HepG2 (cell line): ENCODE data around the gene MINDY1. TPM values are rescaled to one million over a fixed set of nuclear protein-coding genes. Genes with fewer than 3 reads are reported as not detected.

Source experiments
- EP300 ChIP-seq, 3 experiments: sonication (generic) in 1 of 3; formaldehyde crosslinking in 1 of 3; IDR thresholded peaks; 2 replicates each; pipeline versions ENCODE4 v1.5.1 to v1.6.1; 2011 to 2020; ENCODE audit warnings: low read depth in 2 of 3, low read length in 2 of 3, borderline replicate concordance in 1 of 3, improper control_type of control experiment in 1 of 3, mild to moderate bottlenecking in 1 of 3, missing genetic modification reagents in 1 of 3, moderate library complexity in 1 of 3
- HNF4G ChIP-seq, 2 experiments: sonication (generic) in 1 of 2; formaldehyde crosslinking in 1 of 2; IDR thresholded peaks; 2 replicates each; pipeline versions ENCODE4 v1.4.0 to v1.6.1; 2011 to 2020; ENCODE audit warnings: borderline replicate concordance in 2 of 2, low read depth in 2 of 2, mild to moderate bottlenecking in 2 of 2, low read length in 1 of 2, missing genetic modification reagents in 1 of 2, moderate library complexity in 1 of 2
- KLF9 ChIP-seq: IDR thresholded peaks from 2 replicates; pipeline ENCODE4 v1.6.1; 2016; ENCODE audit warnings: low read depth
- NKX3-1 ChIP-seq: sonication (generic); formaldehyde crosslinking; IDR thresholded peaks from 2 replicates; pipeline ENCODE4 v1.5.0; 2020; ENCODE audit warnings: missing genetic modification reagents
- RBAK ChIP-seq: sonication (generic); formaldehyde crosslinking; IDR thresholded peaks from 2 replicates; pipeline ENCODE4 v1.5.1; 2020; ENCODE audit warnings: mild to moderate bottlenecking, missing genetic modification reagents
- RFX5 ChIP-seq: IDR thresholded peaks from 2 replicates; pipeline ENCODE4 v1.6.1; 2011; ENCODE audit warnings: low read depth, low read length, improper control_type of control experiment
- ZMAT3 ChIP-seq: sonication (generic); formaldehyde crosslinking; conservative IDR thresholded peaks from 2 replicates; pipeline ENCODE4 v1.7.0; 2021; ENCODE audit warnings: missing genetic modification reagents
- ZNF329 ChIP-seq: sonication (generic); formaldehyde crosslinking; IDR thresholded peaks from 2 replicates; pipeline ENCODE4 v1.9.0; 2021; ENCODE audit warnings: low read depth, mild to moderate bottlenecking, missing genetic modification reagents
- ZNF33A ChIP-seq: sonication (generic); formaldehyde crosslinking; IDR thresholded peaks from 2 replicates; pipeline ENCODE4 v1.5.1; 2020; ENCODE audit warnings: missing genetic modification reagents, mild to moderate bottlenecking, moderate library complexity, borderline replicate concordance
- ZNF468 ChIP-seq: sonication (generic); formaldehyde crosslinking; IDR thresholded peaks from 2 replicates; pipeline ENCODE4 v1.8.0; 2022; ENCODE audit warnings: mild to moderate bottlenecking, moderate library complexity, missing genetic modification reagents
- ZNF749 ChIP-seq: sonication (generic); formaldehyde crosslinking; IDR thresholded peaks from 2 replicates; pipeline ENCODE4 v1.8.0; 2022; ENCODE audit warnings: mild to moderate bottlenecking, missing genetic modification reagents, moderate library complexity, borderline replicate concordance
- polyA plus RNA-seq, 8 experiments: library from polyadenylated mRNA; depleted of rRNA in 3 of 8; stranded (reverse) in 7 of 8; unstranded in 1 of 8; fragments of >200 nt; fragmentation: Illumina TruSeq in 4 of 8; extraction: Trizol in 4 of 8; gene quantifications; 2 replicates each; pipeline versions ENCODE4 v1.2.1 to v1.2.3, GENCODE V29; 2011 to 2016; ENCODE audit warnings: low read depth in 4 of 8, missing spikeins in 1 of 8, mixed read lengths in 1 of 8; ENCODE audit not compliant: insufficient read depth in 1 of 8
- total RNA-seq, 5 experiments: library from RNA; depleted of rRNA; stranded (reverse); fragments of >200 nt; fragmentation: Illumina TruSeq; extraction: Trizol; gene quantifications; 2 replicates each; pipeline ENCODE4 v1.2.3, GENCODE V29; 2016; ENCODE audit warnings: low read depth in 1 of 5
- TF ChIP-seq, protein P1 (sequence below): IDR thresholded peaks from 2 replicates; pipeline ENCODE4 v1.6.1; 2016; ENCODE audit warnings: missing compliant biosample characterization, missing genetic modification reagents, borderline replicate concordance
- TF ChIP-seq, protein P2 (sequence below): sonication (generic); formaldehyde crosslinking; IDR thresholded peaks from 2 replicates; pipeline ENCODE4 v1.4.0; 2020; ENCODE audit warnings: mild to moderate bottlenecking, missing genetic modification reagents
- TF ChIP-seq, protein P3 (sequence below): IDR thresholded peaks from 2 replicates; pipeline ENCODE4 v1.6.1; 2016; ENCODE audit warnings: low read depth
- TF ChIP-seq, protein P4 (sequence below): sonication (generic); formaldehyde crosslinking; IDR thresholded peaks from 2 replicates; pipeline ENCODE4 v1.8.0; 2022; ENCODE audit warnings: mild to moderate bottlenecking, missing genetic modification reagents, moderate library complexity
- TF ChIP-seq, protein P5 (sequence below), 2 experiments: sonication (generic) in 1 of 2; formaldehyde crosslinking in 1 of 2; IDR thresholded peaks; 2 replicates each; pipeline versions ENCODE4 v1.4.0 to v1.6.1; 2016 to 2020; ENCODE audit warnings: borderline replicate concordance in 1 of 2, low read depth in 1 of 2, mild to moderate bottlenecking in 1 of 2, missing genetic modification reagents in 1 of 2
- TF ChIP-seq, protein P6 (sequence below): sonication (generic); formaldehyde crosslinking; IDR thresholded peaks from 2 replicates; pipeline ENCODE4 v1.5.0; 2020; ENCODE audit warnings: missing genetic modification reagents

The MINDY1 gene
- total and polyA plus RNA-seq, 2 of the 13 experiments (the other 11 are each of a cell fraction or from before 2014, with no cell fraction given) = 11.1 to 15.0 TPM

DNA sequence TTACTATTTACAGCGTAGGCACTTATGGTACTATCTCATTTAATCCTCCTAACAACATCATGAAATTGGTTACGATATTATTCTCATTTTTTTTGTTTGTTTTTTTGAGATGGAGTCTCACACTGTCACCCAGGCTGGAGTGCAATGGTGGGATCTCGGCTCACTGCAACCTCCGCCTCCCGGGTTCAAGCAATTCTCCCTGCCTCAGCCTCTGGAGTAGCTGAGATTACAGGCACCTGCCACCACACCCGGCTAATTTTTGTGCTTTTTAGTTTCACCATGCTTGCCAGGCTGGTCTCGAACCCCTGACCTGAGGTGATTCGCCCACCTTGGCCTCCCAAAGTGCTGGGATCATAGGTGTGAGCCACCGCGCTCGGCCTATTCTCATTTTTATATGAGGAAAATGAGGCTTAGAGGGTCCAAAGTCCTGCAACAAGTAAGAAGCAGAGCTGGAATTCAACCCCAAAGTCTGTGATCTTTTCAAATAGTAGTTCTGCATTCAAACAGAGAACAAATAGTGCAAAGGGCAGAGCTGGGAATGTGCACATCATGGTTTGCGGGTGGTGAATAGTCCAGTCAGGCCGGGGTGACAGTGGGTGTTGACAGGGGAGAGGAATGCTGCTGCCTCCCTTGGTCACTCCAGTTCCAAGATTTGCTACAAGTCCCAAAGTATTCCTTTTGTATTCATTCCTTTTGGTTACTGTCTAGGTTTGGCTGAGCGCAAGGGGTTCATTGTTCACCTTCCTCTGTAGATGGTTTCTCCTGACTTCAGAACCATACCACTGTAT, 6.2 kb upstream of the MINDY1 start (continued):
- TF ChIP-seq NKX3-1 (CRISPR knock-in tag) (no peak), ZMAT3 (CRISPR knock-in tag) (no peak), HNF4G (IDR thresholded peaks at IDR 0.05; ENCODE audit: borderline replicate concordance, low read depth, low read length) (peak; percentile 98), HNF4G (CRISPR knock-in tag; IDR thresholded peaks at IDR 0.05; ENCODE audit: borderline replicate concordance, low read depth) (peak; percentile 93), ZNF749 (CRISPR knock-in tag) (no peak), KLF9 (CRISPR knock-in tag) (no peak), ZNF33A (peak; percentile 7; the same call in 1 of the 2 replicates), RFX5 (no peak; the same call in 1 of the 2 replicates), ZNF329 (CRISPR knock-in tag) (no peak), RBAK (CRISPR knock-in tag) (no peak), EP300 (IDR thresholded peaks at IDR 0.05; ENCODE audit: low read depth in 2 of 2, low read length in 2 of 2) (peak; percentile 66 to 87; a peak in 3 of 4 replicates), EP300 (CRISPR knock-in tag; IDR thresholded peaks at IDR 0.05; ENCODE audit: borderline replicate concordance) (peak; percentile 68; the same call in 1 of the 2 replicates), ZNF468 (no peak)
- TF ChIP-seq, protein P1, sequence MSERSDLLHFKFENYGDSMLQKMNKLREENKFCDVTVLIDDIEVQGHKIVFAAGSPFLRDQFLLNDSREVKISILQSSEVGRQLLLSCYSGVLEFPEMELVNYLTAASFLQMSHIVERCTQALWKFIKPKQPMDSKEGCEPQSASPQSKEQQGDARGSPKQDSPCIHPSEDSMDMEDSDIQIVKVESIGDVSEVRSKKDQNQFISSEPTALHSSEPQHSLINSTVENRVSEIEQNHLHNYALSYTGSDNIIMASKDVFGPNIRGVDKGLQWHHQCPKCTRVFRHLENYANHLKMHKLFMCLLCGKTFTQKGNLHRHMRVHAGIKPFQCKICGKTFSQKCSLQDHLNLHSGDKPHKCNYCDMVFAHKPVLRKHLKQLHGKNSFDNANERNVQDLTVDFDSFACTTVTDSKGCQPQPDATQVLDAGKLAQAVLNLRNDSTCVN = no peak; the same call in 1 of the 2 replicates
- TF ChIP-seq, protein P2, sequence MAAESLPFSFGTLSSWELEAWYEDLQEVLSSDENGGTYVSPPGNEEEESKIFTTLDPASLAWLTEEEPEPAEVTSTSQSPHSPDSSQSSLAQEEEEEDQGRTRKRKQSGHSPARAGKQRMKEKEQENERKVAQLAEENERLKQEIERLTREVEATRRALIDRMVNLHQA (CRISPR knock-in tag) = no peak
- TF ChIP-seq, protein P3, sequence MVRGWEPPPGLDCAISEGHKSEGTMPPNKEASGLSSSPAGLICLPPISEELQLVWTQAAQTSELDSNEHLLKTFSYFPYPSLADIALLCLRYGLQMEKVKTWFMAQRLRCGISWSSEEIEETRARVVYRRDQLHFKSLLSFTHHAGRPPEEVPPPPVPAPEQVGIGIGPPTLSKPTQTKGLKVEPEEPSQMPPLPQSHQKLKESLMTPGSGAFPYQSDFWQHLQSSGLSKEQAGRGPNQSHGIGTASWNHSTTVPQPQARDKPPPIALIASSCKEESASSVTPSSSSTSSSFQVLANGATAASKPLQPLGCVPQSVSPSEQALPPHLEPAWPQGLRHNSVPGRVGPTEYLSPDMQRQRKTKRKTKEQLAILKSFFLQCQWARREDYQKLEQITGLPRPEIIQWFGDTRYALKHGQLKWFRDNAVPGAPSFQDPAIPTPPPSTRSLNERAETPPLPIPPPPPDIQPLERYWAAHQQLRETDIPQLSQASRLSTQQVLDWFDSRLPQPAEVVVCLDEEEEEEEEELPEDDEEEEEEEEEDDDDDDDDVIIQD (CRISPR knock-in tag) = no peak; the same call in 1 of the 2 replicates
- TF ChIP-seq, protein P4, sequence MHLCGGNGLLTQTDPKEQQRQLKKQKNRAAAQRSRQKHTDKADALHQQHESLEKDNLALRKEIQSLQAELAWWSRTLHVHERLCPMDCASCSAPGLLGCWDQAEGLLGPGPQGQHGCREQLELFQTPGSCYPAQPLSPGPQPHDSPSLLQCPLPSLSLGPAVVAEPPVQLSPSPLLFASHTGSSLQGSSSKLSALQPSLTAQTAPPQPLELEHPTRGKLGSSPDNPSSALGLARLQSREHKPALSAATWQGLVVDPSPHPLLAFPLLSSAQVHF (CRISPR knock-in tag) = no peak
- TF ChIP-seq, protein P5, sequence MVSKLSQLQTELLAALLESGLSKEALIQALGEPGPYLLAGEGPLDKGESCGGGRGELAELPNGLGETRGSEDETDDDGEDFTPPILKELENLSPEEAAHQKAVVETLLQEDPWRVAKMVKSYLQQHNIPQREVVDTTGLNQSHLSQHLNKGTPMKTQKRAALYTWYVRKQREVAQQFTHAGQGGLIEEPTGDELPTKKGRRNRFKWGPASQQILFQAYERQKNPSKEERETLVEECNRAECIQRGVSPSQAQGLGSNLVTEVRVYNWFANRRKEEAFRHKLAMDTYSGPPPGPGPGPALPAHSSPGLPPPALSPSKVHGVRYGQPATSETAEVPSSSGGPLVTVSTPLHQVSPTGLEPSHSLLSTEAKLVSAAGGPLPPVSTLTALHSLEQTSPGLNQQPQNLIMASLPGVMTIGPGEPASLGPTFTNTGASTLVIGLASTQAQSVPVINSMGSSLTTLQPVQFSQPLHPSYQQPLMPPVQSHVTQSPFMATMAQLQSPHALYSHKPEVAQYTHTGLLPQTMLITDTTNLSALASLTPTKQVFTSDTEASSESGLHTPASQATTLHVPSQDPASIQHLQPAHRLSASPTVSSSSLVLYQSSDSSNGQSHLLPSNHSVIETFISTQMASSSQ (IDR thresholded peaks at IDR 0.05; ENCODE audit: low read depth) = 0 out of 2 replicates have a peak, but pooled peaks have one; percentile 19
- TF ChIP-seq, protein P5 (CRISPR knock-in tag; IDR thresholded peaks at IDR 0.05; ENCODE audit: borderline replicate concordance) = peak; percentile 64; the same call in 1 of the 2 replicates
- TF ChIP-seq, protein P6, sequence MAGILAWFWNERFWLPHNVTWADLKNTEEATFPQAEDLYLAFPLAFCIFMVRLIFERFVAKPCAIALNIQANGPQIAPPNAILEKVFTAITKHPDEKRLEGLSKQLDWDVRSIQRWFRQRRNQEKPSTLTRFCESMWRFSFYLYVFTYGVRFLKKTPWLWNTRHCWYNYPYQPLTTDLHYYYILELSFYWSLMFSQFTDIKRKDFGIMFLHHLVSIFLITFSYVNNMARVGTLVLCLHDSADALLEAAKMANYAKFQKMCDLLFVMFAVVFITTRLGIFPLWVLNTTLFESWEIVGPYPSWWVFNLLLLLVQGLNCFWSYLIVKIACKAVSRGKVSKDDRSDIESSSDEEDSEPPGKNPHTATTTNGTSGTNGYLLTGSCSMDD (CRISPR knock-in tag) = no peak
